ENCODE measurements around the gene YLPM1.
A peak's percentile ranks its signal among the peaks of the same experiment; 100 is the strongest.

The YLPM1 gene

DNA sequence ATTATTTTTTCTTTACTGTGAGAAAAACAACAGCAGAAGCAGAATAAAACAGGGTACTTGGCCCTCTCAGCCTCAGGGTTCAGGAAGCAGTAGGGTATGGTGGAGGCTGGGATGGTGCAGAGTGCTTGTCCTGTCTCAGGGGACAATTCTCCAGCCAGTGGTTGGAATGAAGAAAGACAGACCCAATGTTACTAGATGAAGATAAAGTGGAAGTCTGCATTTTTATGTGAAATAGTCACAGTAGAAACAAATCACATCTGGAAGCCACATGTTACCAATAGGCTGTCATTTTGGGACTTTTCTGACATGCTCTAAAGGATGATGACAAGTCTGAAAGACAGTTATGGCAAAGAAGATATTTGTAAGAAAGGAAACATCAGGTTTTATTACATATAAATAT lies 80.5 kb downstream of the YLPM1 start:
- no peak for DNase-seq (ENCODE audit: extremely low read depth, low read depth)
- peak; percentile 41 for TF ChIP-seq CTCF (IDR thresholded peaks at IDR 0.05; ENCODE audit: low read depth, low read length)

DNA sequence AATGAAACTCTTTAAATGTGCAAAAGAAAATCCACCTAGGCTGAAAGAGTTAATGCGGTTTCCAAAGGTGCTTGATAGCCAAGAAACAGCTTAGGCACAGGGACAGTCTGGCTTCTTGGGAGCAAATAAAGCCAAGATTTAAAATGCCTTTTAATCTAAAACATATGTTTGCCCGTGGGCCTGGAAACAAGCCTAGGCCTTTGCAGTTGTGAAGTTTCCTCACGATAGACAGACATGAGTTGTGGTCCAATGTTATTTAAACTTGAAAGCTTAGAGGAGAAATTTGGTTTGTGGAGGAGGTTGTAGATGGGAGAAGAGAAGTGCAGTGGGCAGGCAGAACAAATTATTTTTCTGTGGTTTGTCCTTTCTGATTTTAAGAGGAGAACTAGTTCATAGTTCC lies 83.1 kb downstream of the YLPM1 start:
- no peak for TF ChIP-seq CTCF (IDR thresholded peaks at IDR 0.05; ENCODE audit: low read depth, low read length)
- DNase-seq (ENCODE audit: extremely low read depth, low read depth) = peak; percentile 79

- no peak for TF ChIP-seq CTCF (IDR thresholded peaks at IDR 0.05; ENCODE audit: low read depth, low read length)
- DNase-seq (ENCODE audit: extremely low read depth, low read depth) = no peak
These were observed 84.0 kb downstream of the YLPM1 start for GRCh38 chr14:74846968-74847665.

DNA sequence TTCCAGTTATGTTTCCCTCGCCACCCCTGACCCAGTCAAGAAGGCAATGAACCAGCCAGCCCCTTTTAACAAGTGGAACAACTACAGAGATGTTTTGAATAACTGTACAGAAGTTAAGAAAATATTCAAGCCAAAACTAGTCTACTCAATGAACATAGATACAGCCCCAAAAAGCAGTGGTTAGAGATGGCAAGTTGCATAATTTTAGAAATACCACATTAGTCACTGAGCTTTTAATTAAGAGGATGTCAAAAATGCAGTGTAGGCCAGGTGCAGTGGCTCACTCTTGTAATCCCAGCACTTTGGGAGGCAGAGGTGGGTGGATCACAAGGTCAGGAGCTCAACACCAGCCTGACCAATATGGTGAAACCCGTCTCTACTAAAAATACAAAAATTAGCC lies 85.7 kb downstream of the YLPM1 start:
- DNase-seq (ENCODE audit: extremely low read depth, low read depth) = no peak
- TF ChIP-seq CTCF (IDR thresholded peaks at IDR 0.05; ENCODE audit: low read depth, low read length) = no peak

- peak; percentile 95 for DNase-seq (ENCODE audit: extremely low read depth, low read depth)
- no peak for TF ChIP-seq CTCF (IDR thresholded peaks at IDR 0.05; ENCODE audit: low read depth, low read length)
These were observed 89.9 kb downstream of the YLPM1 start for GRCh38 chr14:74852922-74853530.

DNA sequence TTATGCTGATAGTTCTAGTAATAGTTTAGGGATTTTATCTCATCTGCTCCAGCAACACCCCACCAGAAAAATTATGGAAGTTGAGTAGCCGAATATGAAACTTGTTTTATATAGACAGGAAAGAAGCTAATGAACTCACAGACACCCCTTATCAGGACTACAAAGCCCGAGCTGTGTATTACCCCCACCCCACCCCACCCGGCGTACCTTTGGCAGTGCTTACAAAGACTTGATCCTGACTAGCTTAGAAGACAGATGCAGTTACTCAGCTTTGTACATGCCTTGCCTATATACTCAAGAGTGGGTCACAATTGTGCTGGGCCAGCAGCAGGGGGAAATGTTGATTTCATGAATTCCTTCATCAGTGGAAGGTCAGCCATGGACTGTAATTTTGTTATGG lies 90.5 kb downstream of the YLPM1 start:
- no peak for DNase-seq (ENCODE audit: extremely low read depth, low read depth)
- TF ChIP-seq CTCF (IDR thresholded peaks at IDR 0.05; ENCODE audit: low read depth, low read length) = no peak

- TF ChIP-seq CTCF (IDR thresholded peaks at IDR 0.05; ENCODE audit: low read depth, low read length) = no peak
- DNase-seq (ENCODE audit: extremely low read depth, low read depth) = no peak
These were observed 91.9 kb downstream of the YLPM1 start for GRCh38 chr14:74855021-74855420.
